Measurements from ENCODE around the gene PICALM.

The PICALM gene

DNA sequence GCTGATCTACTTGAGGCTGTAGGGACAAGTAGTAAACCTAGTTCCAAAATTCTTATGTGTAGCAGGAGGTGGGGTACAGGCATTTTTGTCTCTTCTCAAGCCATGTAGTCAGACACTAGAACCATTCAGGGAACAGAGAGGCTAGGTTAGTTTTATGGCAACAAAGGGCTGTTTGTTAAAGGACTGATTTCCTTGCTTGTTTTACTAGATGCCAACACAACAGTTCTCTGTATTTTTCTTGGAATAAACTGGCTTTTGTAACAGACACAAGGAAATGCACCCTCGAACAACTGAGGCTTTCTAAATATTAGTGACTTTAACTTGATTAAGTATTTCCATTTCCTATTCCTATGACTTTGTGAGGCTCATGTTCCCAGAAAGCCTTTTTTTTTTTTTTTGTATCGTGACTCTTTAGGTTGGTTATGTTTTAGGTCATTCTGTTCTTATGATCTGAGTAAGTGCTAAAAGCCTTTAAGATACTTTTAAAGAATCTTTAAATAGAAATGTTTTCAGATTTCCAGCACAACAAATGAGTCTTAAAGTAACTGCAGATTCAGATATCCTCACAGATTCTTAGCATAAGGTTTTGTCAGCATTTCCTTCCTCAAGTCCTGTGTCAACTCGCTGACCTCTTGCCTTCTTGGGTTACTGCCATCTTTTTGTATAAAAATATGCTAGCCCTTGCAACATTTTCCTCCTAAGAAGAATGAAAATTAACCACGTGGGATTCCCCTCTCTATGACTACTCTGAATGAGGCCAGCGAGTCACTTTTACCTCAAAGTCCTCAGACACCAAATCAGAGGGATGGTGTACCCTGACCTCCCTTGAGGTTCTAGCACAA, 121.2 kb downstream of the PICALM start:
- Histone ChIP-seq H3K4me2 (ENCODE audit: low read length) (peak overlapping the region; percentile 25), H3K9me3 (ENCODE audit: control insufficient read depth, low read length) (no peaks in the 10 kb centered on the region), H3K4me1 (peaks cover 14% of the 10 kb centered on the region), H3K9ac (no peak overlapping the region), H3K27me3 (ENCODE audit: control insufficient read depth, insufficient read depth, low read length) (no peaks in the 10 kb centered on the region), H2AFZ (no peak overlapping the region), H3K36me3 (ENCODE audit: control insufficient read depth, insufficient read depth, low read length) (no peaks in the 10 kb centered on the region), H3K79me2 (no peaks in the 10 kb centered on the region), H3K4me3 (ENCODE audit: low read depth, low read length) (no peak overlapping the region), H3K27ac (peak overlapping the region; percentile 72)
- no peak for TF ChIP-seq CTCF (IDR thresholded peaks at IDR 0.05)

DNA sequence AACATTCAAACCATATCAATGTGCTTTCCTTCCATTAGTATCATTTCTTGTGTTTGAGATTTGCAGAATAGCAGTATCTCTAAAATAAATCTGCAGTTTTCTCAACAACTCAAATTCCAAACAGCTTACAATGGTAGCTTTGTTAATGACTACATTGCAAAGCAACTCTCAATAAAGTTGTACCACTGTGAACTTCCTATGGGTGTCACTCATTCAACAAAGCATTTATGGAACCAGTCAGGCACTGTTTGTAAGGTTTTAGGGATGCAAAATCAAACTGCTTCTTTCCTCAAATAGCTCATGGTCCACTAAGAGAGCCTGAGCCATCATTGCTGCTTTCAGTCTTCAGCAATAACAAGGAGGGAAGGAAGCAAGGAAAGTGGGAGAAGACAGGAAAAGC, 122.7 kb downstream of the PICALM start:
- TF ChIP-seq CTCF (IDR thresholded peaks at IDR 0.05), result no peak
- H3K9me3 ChIP-seq (ENCODE audit: control insufficient read depth, low read length), result no peaks in the 10 kb centered on the region
- H3K9ac ChIP-seq, result no peak overlapping the region
- no peaks in the 10 kb centered on the region for H3K79me2 ChIP-seq
- H3K4me3 ChIP-seq (ENCODE audit: low read depth, low read length), result no peak overlapping the region
- peaks cover 14% of the 10 kb centered on the region for H3K4me1 ChIP-seq
- H3K4me2 ChIP-seq (ENCODE audit: low read length), result no peak overlapping the region
- H3K27me3 ChIP-seq (ENCODE audit: control insufficient read depth, insufficient read depth, low read length), result no peaks in the 10 kb centered on the region
- no peak overlapping the region for H2AFZ ChIP-seq
- peak overlapping the region; percentile 72 for H3K27ac ChIP-seq
- no peaks in the 10 kb centered on the region for H3K36me3 ChIP-seq (ENCODE audit: control insufficient read depth, insufficient read depth, low read length)

- Histone ChIP-seq H3K27ac (no peak overlapping the region), H3K4me1 (peaks cover 14% of the 10 kb centered on the region), H3K9me3 (ENCODE audit: control insufficient read depth, low read length) (no peaks in the 10 kb centered on the region), H3K36me3 (ENCODE audit: control insufficient read depth, insufficient read depth, low read length) (no peaks in the 10 kb centered on the region), H3K79me2 (no peaks in the 10 kb centered on the region), H3K27me3 (ENCODE audit: control insufficient read depth, insufficient read depth, low read length) (no peaks in the 10 kb centered on the region), H3K4me2 (ENCODE audit: low read length) (no peak overlapping the region), H2AFZ (no peak overlapping the region), H3K4me3 (ENCODE audit: low read depth, low read length) (no peak overlapping the region), H3K9ac (no peak overlapping the region)
- TF ChIP-seq CTCF (IDR thresholded peaks at IDR 0.05), result no peak
These were observed 123.1 kb downstream of the PICALM start for GRCh38 chr11:85945788-85946187.

DNA sequence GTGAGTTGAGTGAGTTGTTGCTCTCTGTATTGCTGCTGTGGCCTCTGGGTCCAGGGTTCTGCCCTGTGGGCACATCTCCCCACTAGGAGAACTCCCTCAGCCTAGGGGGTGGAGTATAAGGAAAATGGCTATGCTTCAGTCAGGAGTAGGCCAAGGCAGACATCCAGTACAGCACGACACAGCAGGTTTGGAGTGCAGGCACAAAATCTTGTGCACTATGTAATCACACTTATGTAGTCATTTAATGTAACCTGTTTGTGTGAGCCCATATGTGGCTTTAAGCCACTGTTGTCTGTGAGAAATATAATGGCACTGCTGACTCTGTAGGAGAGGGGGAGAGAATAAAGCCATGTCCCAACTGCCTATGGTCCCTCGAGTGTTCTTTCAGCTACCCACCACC, 123.6 kb downstream of the PICALM start:
- H3K9me3 ChIP-seq (ENCODE audit: control insufficient read depth, low read length), result no peaks in the 10 kb centered on the region
- no peak overlapping the region for H3K4me2 ChIP-seq (ENCODE audit: low read length)
- H3K4me1 ChIP-seq, result peaks cover 14% of the 10 kb centered on the region
- no peak overlapping the region for H3K4me3 ChIP-seq (ENCODE audit: low read depth, low read length)
- H3K36me3 ChIP-seq (ENCODE audit: control insufficient read depth, insufficient read depth, low read length), result no peaks in the 10 kb centered on the region
- TF ChIP-seq CTCF (IDR thresholded peaks at IDR 0.05), result no peak
- H3K27ac ChIP-seq, result no peak overlapping the region
- H3K79me2 ChIP-seq, result no peaks in the 10 kb centered on the region
- H2AFZ ChIP-seq, result no peak overlapping the region
- H3K27me3 ChIP-seq (ENCODE audit: control insufficient read depth, insufficient read depth, low read length), result no peaks in the 10 kb centered on the region
- H3K9ac ChIP-seq, result no peak overlapping the region
